AG08395 (cell line): Measurements from ENCODE around the gene TNFRSF11A.

Source experiments
- DNase-seq: peaks from one replicate; pipeline ENCODE4 v3.0.0; 2012; ENCODE audit warnings: mixed read lengths, low spot score

The TNFRSF11A gene

GRCh38 chr18:62420151-62420512 lies 95.0 kb downstream of the TNFRSF11A start:
- peak; percentile 34 for DNase-seq

- peak; percentile 41 for DNase-seq
Observed at GRCh38 chr18:62420513-62421209, 95.6 kb downstream of the TNFRSF11A start.

- DNase-seq: peak; percentile 84
Observed at GRCh38 chr18:62425465-62426190, 100.5 kb downstream of the TNFRSF11A start.

DNA sequence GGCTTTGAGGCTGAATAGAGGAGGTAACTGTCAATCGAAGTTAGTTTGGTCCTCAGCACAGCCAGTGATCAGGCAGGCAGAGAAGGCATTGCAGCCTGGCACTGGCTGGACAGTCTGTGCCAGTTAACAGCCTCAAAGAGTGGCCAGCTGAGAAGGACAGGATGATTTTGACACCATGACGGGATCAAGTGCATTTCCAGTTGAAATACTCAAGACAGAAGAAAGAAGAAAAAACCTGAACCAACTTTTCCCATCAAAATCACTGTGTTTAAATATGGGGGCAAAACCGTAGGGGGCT lies 101.0 kb downstream of the TNFRSF11A start:
- no peak for DNase-seq

DNA sequence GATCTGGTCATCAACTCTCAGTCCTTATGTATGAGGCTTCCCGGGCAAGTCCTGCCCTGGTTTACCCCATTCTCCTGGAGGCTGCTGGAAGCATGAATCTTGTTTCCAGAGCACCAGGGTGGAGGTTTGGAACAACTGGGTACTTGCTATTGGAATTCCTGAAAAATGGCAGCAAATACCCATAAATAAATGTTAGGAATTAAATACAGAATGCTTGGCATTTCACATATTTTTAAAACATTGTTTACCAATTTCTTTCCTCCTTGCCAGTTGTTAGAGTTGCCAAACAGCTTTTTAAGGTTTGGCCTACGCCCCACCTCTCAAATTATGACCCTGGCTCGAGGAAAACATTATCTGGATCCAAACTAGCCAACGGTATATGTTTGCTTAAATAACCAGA lies 107.1 kb downstream of the TNFRSF11A start:
- DNase-seq: no peak

- DNase-seq: no peak
Observed at GRCh38 chr18:62434798-62435197, 109.7 kb downstream of the TNFRSF11A start.

GRCh38 chr18:62435435-62436031 lies 110.4 kb downstream of the TNFRSF11A start:
- no peak for DNase-seq

- no peak for DNase-seq
Observed at GRCh38 chr18:62436636-62437234, 111.6 kb downstream of the TNFRSF11A start.

GRCh38 chr18:62437235-62438017 lies 112.3 kb downstream of the TNFRSF11A start:
- peak; percentile 72 for DNase-seq

- DNase-seq: no peak
Observed at GRCh38 chr18:62438018-62438329, 112.9 kb downstream of the TNFRSF11A start.

DNA sequence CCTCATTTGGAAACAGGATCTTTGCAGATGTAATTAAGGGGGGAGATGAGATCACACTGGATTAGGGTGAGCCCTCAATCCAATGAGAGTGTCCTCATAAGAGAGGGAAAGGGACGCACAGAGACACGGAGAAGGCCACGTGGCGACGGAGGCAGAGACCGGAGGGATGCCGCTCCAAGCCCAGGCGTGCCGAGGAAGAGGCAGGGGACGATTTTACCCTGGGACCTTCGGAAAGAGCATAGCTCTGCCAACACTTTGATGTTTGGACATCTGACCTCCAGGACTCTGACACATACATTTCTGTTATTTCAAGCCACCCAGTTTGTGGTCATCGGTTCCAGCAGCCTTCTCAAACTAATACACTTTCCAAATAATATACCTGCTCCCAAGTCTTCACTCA lies 113.3 kb downstream of the TNFRSF11A start:
- DNase-seq: no peak

DNA sequence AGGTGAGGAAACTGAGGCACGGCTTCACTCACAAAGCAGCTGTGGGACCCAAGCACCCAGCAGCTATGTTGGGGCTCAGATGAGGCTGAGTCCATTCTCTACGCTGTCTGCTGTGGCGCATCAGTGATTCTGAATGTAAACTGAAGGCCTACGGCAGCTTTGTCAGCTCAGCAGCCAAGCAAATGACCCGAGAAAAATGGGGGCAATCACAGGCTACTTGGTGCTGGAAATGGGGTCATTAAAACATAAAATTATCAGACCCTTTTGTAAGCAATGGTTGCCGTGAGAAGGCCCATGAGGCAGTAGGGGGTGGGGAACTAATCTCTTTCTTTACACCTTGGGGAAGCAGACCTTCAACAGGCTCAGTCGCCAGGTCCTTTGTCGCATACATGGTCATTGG lies 113.8 kb downstream of the TNFRSF11A start:
- no peak for DNase-seq
